Activated CD8-positive, alpha-beta memory T cell treated with anti-CD3 and anti-CD28 coated beads for 36 hours (primary cell): ENCODE data around the gene S100A5. TPM values are rescaled to one million over a fixed set of nuclear protein-coding genes. Genes with fewer than 3 reads are reported as not detected.
"Not testable (repeated sequence)": the region's sequence is repeated elsewhere in the genome, so short reads cannot be mapped to it uniquely, and the experiment has no call there.

Source experiments
- CTCF ChIA-PET: fragments of 350-600 bp; sonication (Branson Sonifier 250); formaldehyde crosslinking; loops from one replicate; lab custom pipeline; 2021; ENCODE audit warnings: antibody characterized with exemption; lab: Charles Lee
- POLR2A ChIA-PET: fragments of 350-600 bp; sonication (Branson Sonifier 250); formaldehyde crosslinking; loops from one replicate; lab custom pipeline; 2021; ENCODE audit warnings: antibody characterized with exemption; lab: Charles Lee
- total RNA-seq, 2 experiments: library from RNA; stranded (reverse); gene quantifications; one replicate each; pipeline ENCODE4 v1.2.3, GENCODE V29; 2021

The S100A5 gene
- total RNA-seq, 2 experiments from 2014 or later: 1.1 to 1.2 TPM

GRCh38 chr1:153570874-153571273, 30.1 kb upstream of the S100A5 start:
- POLR2A ChIA-PET: interaction anchor here (0.6 kb wide), 1 partner anchor 45 kb away, joined by 12 read pairs; no protein-coding TSS in a partner anchor

DNA sequence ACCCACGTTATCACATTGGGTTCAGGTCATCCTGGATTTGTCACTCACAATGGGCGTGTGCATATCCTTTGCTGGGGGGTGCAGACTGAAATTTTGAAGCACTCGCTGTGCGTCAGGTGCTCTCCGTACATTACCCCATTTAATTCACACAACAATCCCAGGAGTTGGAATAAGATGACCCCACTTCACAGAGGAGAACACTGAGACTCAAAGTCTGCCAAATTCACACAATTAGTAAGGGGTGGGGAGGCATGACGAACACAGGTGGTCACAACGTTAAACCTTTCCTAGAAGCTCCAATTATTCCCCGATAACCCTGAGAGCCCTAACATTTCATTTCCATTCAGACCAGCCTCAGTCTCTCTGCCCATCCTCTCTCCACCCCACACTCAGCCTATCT, 28.7 kb upstream of the S100A5 start:
- ChIA-PET POLR2A (no interaction called here), CTCF (interaction anchor here (0.6 to 6.3 kb wide), 5 partner anchors 26 to 59 kb away, joined by 3 to 124 read pairs (median 17); partner anchors contain the start of genes S100A5 and S100A6)

More at GRCh38 chr1:153570874-153571273, 30.1 kb upstream of the S100A5 start:
- CTCF ChIA-PET: interaction anchor here (2.5 to 6.3 kb wide), 3 partner anchors 37 to 64 kb away, joined by 15 to 124 read pairs (median 48); partner anchors contain the start of genes CHTOP and S100A6

- POLR2A ChIA-PET: interaction anchor here (0.5 to 1.6 kb wide), 5 partner anchors 24 to 66 kb away, joined by 3 to 9 read pairs (median 6); partner anchors contain the start of genes CHTOP and S100A6
- CTCF ChIA-PET: interaction anchor here (0.7 to 6.3 kb wide), 14 partner anchors 18 to 419 kb away, joined by 3 to 124 read pairs (median 6); partner anchors contain the start of genes CHTOP, S100A4, S100A5 and S100A6
These were observed 27.8 kb upstream of the S100A5 start for GRCh38 chr1:153568367-153569099.

DNA sequence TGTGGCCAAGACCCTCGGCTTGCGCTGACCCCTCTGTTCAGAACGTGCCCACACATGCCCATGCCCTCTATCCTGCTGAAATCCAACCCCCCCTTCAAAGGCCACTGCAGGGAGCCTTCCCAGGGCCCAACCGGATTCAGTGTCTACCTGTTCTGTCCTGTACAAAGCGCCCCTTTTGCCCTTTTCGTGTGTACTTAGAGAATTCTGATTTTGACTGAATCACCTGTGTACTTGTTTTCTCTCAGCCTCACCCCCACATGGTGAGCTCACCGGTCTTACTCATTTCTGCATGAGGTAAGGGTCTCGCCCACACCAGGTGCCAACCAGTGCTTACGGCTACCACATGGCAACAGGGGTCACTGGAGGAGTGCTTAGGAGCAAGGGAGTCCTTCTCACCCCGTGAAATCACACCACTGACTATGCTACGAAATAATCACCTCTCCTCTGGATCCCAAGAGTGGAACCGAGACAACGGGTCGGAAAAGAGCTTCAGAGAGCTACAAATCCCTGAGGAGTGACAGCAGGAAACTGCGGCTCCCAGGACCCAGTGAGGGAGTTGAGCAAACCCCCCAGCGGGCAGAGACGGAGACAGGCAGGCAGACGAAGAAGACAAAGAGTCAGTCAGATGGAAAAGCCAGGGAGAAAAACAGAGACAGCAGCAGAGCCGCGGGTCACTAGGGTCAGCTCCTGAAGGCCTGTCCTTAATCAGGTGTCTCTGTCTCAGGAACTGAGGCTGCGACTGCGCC, 27.1 kb upstream of the S100A5 start:
- ChIA-PET POLR2A (interaction anchor here (0.6 to 1.6 kb wide), 5 partner anchors 10 to 66 kb away, joined by 3 to 9 read pairs (median 6); partner anchors contain the start of genes CHTOP and S100A6), CTCF (interaction anchor here (0.7 to 6.3 kb wide), 14 partner anchors 17 to 419 kb away, joined by 3 to 124 read pairs (median 6); partner anchors contain the start of genes CHTOP, S100A4, S100A5 and S100A6)

GRCh38 chr1:153566414-153567371, 26.0 kb upstream of the S100A5 start:
- ChIA-PET CTCF (interaction anchor here (0.7 to 2.1 kb wide), 9 partner anchors 10 to 69 kb away, joined by 3 to 22 read pairs (median 4); partner anchors contain the start of genes S100A4 and S100A6), POLR2A (interaction anchor here (1.0 to 1.5 kb wide), 4 partner anchors 22 to 69 kb away, joined by 3 to 17 read pairs (median 8); partner anchors contain the start of genes CHTOP, S100A4 and S100A6)

DNA sequence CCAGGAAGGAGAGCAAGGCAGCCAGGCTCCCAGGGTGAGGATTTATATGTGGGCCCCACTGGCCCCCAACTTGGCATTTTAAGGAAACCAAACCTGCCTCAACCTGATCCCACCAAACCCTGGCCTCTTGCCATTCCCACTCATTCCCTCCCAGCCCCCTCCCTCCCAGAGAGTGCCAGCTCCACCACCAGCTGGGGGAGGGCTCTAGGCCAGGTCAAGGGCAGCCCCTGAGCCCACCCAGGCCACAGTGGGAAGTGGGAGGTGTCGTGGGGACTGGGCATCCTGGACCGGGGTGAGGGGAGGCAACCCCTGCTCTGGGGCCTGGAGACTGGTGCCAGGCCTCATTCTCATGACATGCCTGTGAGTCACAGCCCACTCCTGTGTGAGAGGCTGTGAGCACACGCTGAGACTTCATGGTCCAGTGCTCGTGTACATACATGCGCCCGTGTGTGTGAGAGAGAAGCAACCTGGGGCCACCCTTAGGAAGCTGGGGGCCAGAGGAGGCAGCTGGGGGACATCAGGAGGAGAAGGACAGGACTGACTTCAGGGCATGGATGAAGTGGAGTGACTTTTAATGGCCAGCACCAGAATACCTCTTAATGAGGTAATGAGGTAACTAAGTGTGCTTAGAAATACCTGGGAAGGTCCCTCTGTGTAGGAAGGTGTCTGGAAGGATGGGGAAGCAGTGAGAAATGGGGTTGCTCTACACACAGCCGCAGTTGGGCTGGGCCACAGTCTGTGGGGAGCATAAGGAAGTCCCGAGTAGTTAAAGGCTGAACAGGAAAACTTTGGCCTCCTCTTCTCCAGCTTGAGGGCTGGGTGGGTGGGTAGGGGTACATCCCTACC, 25.0 kb upstream of the S100A5 start, which contains the start of gene S100A2:
TSS of gene S100A2 (minus strand) at position 316 of the 846 bp plus-strand sequence. CDS start 1,967 bp downstream, outside the sequence.
- POLR2A ChIA-PET: interaction anchor here (1.0 to 1.5 kb wide), 4 partner anchors 21 to 70 kb away, joined by 3 to 17 read pairs (median 8); partner anchors contain the start of genes CHTOP, S100A4 and S100A6
- CTCF ChIA-PET: interaction anchor here (0.7 to 2.1 kb wide), 9 partner anchors 10 to 70 kb away, joined by 3 to 22 read pairs (median 4); partner anchors contain the start of genes S100A4 and S100A6

GRCh38 chr1:153563991-153564390, 23.3 kb upstream of the S100A5 start:
- CTCF ChIA-PET: interaction anchor here (1.3 kb wide), 1 partner anchor 30 kb away, joined by 3 read pairs; no protein-coding TSS in a partner anchor
- POLR2A ChIA-PET: no interaction called here

GRCh38 chr1:153563483-153563901, 22.8 kb upstream of the S100A5 start:
- POLR2A ChIA-PET: interaction anchor here (0.6 kb wide), 1 partner anchor 77 kb away, joined by 3 read pairs; no protein-coding TSS in a partner anchor
- CTCF ChIA-PET: interaction anchor here (1.3 kb wide), 1 partner anchor 30 kb away, joined by 3 read pairs; no protein-coding TSS in a partner anchor

- CTCF ChIA-PET: interaction anchor here (1.0 kb wide), 1 partner anchor 10 kb away, joined by 3 read pairs; no protein-coding TSS in a partner anchor
- POLR2A ChIA-PET: not testable (repeated sequence)
These were observed 21.3 kb upstream of the S100A5 start for GRCh38 chr1:153562021-153562420.

GRCh38 chr1:153561466-153561985, 20.8 kb upstream of the S100A5 start:
- ChIA-PET CTCF (interaction anchor here (1.0 kb wide), 1 partner anchor 11 kb away, joined by 3 read pairs; no protein-coding TSS in a partner anchor), POLR2A (no interaction called here)

- ChIA-PET POLR2A (no interaction called here), CTCF (no interaction called here)
These were observed 20.2 kb upstream of the S100A5 start for GRCh38 chr1:153560771-153561465.

GRCh38 chr1:153560241-153560640, 19.5 kb upstream of the S100A5 start:
- CTCF ChIA-PET: no interaction called here
- POLR2A ChIA-PET: no interaction called here

GRCh38 chr1:153557877-153558276, 17.1 kb upstream of the S100A5 start:
- ChIA-PET POLR2A (interaction anchor here (0.6 kb wide), 1 partner anchor 10 kb away, joined by 3 read pairs; no protein-coding TSS in a partner anchor), CTCF (interaction anchor here (1.8 kb wide), 1 partner anchor 14 kb away, joined by 4 read pairs; no protein-coding TSS in a partner anchor)

DNA sequence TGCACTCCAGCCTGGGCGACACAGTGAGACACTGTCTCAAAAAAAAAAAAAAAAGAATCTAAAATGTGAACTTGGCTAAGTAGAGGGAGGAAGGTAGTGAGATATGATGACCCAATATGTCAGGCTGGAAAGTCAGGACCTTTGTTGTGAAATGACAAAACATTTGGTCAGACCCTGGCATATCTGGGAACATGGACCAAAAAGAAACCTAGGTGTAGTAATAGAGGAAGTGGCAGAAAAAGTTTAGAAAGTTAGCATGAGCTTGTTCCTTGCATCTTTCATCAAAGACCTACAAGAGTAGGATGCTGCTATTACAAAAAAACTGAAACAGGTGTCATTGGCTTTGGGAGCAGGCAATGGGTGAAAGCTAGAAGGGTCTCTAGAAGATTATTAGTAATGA, 15.6 kb upstream of the S100A5 start:
- CTCF ChIA-PET: interaction anchor here (1.3 to 1.8 kb wide), 2 partner anchors 10 to 16 kb away, joined by 3 to 4 read pairs; no protein-coding TSS in a partner anchor
- POLR2A ChIA-PET: no interaction called here

- ChIA-PET POLR2A (interaction anchor here (1.6 kb wide), 1 partner anchor 18 kb away, joined by 4 read pairs; the partner anchor contains the start of gene S100A6), CTCF (no interaction called here)
These were observed 13.3 kb upstream of the S100A5 start for GRCh38 chr1:153553830-153554541.
